Femur (tissue), 1 donor: ENCODE results near the gene UGT2B11.
"Not testable (repeated sequence)": the region's sequence is repeated elsewhere in the genome, so short reads cannot be mapped to it uniquely, and the experiment has no call there.

ENCODE experiments used
- DNase-seq: peaks from one replicate; pipeline ENCODE4 v3.0.0-alpha.2; 2017

The UGT2B11 gene

GRCh38 chr4:69214716-69215115, at the start of gene UGT2B11:
TSS of gene UGT2B11 (minus strand) at chr4:69214748. CDS start at chr4:69214722, 26 bp downstream.
- no peak for DNase-seq

- not testable (repeated sequence) for DNase-seq
These were observed 38.7 kb upstream of the UGT2B11 start for GRCh38 chr4:69253147-69253772.

DNA sequence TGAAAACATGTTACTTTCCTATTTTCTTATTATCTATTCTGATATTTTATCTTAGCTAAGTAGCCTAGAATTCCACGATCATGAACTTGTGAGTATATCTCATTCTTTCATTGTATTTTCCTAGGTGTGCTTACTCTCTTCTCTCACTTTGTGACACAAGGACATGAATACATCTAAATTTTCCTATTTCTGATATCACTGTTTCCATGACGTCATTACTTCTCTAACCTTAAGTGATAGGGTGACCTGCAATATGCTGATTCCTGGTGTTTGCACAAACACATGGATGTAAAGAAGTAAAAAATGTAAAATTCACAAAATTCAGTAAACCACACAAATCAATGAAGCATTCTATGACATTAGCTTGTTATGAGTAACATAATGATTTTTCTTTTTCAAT, 36.3 kb upstream of the UGT2B11 start:
- not testable (repeated sequence) for DNase-seq

GRCh38 chr4:69242562-69243240, 28.2 kb upstream of the UGT2B11 start:
- not testable (repeated sequence) for DNase-seq

DNA sequence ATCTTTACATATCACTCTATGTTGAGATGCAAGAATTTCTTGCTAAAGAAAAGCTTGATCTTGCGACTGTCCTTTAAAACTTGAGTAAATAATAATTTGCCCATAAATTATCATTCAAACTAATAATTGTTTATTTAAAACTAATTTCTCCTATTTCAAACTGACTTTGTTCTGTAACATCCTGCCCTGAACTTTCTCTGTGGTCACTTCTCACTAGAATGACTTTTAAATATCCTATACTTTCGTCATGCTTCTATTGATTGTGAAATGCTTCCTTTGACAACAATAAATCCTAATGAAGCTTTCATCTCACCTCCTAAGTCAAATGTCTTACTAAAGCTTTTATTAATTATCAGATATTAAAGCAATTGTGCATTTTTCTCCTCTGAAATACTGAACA, 27.2 kb upstream of the UGT2B11 start:
- not testable (repeated sequence) for DNase-seq

- DNase-seq: not testable (repeated sequence)
These were observed 26.2 kb upstream of the UGT2B11 start for GRCh38 chr4:69240787-69241186.

DNA sequence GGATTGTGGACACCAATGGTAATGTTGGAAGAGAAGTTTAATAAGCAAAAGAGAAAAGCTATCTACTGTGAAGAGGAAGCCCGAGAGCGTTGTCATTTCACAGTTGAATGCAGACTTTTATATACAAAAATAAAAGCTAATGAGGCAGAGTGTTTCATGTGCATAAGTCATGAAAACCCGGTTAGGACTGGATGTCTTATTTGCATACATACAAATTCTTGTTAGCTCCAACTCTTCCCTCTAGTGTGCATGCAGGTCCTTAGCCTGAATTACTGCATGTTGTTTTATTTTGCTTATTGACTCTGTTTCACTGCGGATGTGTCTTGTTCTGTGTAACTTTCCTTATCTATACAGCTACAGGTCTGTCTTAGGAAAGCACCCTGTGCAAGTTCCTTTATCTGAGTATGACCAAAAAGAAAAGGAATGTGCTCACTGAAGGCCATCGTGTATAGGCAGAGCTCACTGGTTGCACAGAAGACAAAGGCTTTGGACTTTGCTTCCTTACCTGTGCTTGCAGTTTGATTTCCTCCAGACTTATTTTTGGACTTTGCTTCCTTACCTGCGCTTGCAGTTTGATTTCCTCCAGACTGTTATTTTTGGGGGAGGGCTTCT, 25.1 kb upstream of the UGT2B11 start:
- no peak for DNase-seq

GRCh38 chr4:69239092-69239491, 24.5 kb upstream of the UGT2B11 start:
- DNase-seq: no peak

- DNase-seq: no peak
These were observed 10.3 kb upstream of the UGT2B11 start for GRCh38 chr4:69224891-69225290.

- not testable (repeated sequence) for DNase-seq
These were observed 8.7 kb upstream of the UGT2B11 start for GRCh38 chr4:69223277-69223676.

DNA sequence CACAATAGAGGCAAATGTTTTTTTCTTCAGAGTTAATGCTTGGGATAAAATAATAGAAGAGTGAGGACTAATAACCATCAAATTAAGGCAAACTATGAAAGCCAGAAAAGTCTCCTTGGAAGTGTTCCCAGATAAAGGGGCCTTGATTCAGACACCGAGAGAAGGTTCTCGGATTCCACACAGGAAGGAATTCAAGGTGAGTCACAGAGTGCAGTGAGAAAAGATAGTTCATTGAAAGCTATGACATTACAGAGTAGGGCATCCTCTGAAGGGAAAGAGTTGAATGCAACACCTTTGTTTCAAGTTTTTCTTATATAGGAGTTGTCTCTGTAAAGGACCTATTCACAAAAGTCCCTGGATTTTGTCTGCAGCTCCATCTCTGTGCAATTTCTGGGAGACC, 3.9 kb upstream of the UGT2B11 start:
- DNase-seq: not testable (repeated sequence)

- DNase-seq: no peak
These were observed 3.6 kb downstream of the UGT2B11 start for GRCh38 chr4:69210911-69211310.

DNA sequence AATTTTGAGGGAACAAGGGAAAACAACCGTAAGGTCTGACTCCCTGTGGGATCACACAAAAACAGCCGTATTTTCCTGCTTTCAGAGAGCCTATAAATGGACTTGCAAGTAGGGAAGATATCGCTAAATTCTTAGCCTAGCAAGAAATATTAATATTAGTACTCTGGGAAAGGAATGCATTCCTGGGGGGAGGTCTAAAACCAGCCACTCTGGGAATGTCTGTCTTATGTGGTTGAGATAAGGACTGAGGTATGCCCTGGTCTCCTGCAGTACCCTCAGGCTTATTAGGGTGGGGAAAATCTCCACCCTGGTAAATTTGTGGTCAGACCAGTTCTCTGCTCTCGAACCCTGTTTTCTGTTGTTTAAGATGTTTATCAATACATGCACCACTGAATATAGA, 16.0 kb downstream of the UGT2B11 start:
- not testable (repeated sequence) for DNase-seq

DNA sequence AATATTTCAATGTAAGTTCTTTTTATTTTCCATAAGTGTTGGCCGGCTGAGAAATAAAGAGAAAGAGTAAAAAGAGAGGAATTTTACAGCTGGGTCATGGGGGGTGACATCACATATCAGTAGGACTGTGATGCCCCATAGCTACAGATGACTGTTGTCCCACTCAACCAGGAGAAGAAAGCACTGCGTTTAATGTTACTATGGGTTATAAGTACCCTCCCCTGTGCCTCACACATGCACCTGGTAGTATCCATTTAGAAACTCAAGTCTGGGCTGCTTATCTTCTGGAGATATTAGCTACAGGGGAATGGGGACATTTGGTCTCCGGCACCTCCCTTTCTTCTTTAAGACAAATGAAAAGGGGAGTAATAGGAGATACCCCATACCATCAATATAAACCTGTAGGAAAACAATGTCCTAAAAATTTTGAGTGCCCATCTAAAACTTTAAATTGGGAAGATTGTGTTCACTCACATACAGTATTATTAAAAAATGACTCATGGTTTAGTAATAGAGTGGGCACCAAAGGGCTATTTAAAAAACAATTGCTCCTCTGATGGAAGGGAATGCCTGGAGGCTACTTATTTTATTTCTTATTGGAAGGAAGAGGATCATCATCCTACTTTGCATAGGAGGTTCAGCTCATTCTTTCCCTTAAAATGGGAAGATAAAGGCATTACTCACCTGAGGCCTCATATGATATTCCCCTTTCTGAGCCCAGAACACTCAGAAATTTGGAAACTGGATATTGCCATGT, 18.2 kb downstream of the UGT2B11 start:
- no peak for DNase-seq

DNA sequence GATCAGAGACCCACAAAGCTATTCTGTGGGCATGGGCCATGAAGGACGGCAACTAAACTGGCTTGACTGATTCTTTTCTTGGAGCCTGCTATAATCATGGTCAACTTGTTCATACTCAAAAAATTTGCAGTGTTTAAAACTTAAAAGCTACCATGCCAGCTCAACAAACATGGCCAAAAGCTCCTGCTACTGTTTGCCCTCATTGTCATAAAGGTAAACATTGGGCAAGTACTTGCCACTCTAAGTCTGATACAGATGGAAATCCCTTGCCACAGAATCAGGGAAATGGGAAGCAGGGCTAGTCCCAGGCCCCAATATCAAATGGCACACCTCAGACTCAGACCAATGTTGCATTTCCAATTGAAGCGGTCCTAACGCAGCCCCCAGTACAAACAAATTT, 20.4 kb downstream of the UGT2B11 start:
- DNase-seq: no peak

- DNase-seq: not testable (repeated sequence)
These were observed 22.6 kb downstream of the UGT2B11 start for GRCh38 chr4:69191905-69192304.

- not testable (repeated sequence) for DNase-seq
These were observed 23.9 kb downstream of the UGT2B11 start for GRCh38 chr4:69190621-69191020.

GRCh38 chr4:69181519-69182169, 32.9 kb downstream of the UGT2B11 start:
- DNase-seq: not testable (repeated sequence)

GRCh38 chr4:69179817-69180216, 34.7 kb downstream of the UGT2B11 start:
- not testable (repeated sequence) for DNase-seq

DNA sequence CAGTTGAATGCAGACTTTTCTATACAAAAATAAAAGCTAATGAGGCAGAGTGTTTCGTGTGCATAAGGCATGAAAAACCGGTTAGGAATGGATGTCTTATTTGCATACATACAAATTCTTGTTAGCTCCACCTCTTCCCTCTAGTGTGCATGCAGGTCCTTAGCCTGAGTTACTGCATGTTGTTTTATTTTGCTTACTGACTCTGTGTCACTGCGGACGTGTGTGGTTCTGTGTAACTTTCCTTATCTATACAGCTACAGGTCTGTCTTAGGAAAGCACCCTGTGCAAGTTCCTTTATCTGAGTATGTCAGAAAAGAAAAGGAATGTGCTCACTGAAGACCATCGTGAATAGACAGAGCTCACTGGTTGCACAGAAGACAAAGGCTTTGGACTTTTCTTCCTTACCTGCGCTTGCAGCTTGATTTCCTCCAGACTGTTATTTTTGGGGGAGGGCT, 35.8 kb downstream of the UGT2B11 start:
- not testable (repeated sequence) for DNase-seq

- DNase-seq: peak; percentile 31
These were observed 44.1 kb downstream of the UGT2B11 start for GRCh38 chr4:69170233-69171134.

DNA sequence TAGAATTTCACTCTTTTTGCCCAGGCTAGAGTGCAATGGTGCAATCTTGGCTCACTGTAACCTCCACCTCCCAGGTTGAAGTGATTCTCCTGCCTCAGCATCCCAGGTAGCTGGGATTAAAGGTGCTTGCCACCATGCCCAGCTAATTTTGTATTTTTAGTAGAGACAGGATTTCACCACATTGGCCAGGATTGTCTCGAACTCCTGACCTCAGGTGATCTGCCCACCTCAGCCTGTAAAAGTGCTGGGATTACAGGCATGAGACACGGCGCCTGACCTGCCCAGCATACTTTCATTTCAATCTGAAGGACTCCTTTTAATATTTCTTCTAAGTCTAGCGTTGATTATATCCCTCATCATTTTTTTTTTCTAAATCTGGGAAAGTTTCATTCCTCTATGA, 45.4 kb downstream of the UGT2B11 start:
- DNase-seq: not testable (repeated sequence)
